HEK293 (cell line): ENCODE results near the gene SNTG2.

Experiments
- KLF16 ChIP-seq: fragments of 450-650 bp; formaldehyde crosslinking; IDR thresholded peaks from 2 replicates; pipeline ENCODE4 v1.5.1; 2017; ENCODE audit warnings: missing biosample characterization, missing genetic modification characterization
- MZF1 ChIP-seq: fragments of 450-650 bp; formaldehyde crosslinking; IDR thresholded peaks from 2 replicates; pipeline ENCODE4 v1.5.1; 2017; ENCODE audit warnings: missing biosample characterization, missing genetic modification characterization, borderline replicate concordance
- ZIC2 ChIP-seq: fragments of 450-650 bp; formaldehyde crosslinking; IDR thresholded peaks from 2 replicates; pipeline ENCODE4 v1.5.1; 2016; ENCODE audit warnings: missing biosample characterization, missing genetic modification characterization
- ZNF791 ChIP-seq: fragments of 450-650 bp; formaldehyde crosslinking; IDR thresholded peaks from 2 replicates; pipeline ENCODE4 v1.5.1; 2016; ENCODE audit warnings: missing biosample characterization, missing genetic modification characterization
- TF ChIP-seq, protein P1 (sequence below): fragments of 450-650 bp; IDR thresholded peaks from 2 replicates; pipeline ENCODE4 v1.5.1; 2018; ENCODE audit warnings: missing biosample characterization, mild to moderate bottlenecking, missing genetic modification characterization

DNA sequence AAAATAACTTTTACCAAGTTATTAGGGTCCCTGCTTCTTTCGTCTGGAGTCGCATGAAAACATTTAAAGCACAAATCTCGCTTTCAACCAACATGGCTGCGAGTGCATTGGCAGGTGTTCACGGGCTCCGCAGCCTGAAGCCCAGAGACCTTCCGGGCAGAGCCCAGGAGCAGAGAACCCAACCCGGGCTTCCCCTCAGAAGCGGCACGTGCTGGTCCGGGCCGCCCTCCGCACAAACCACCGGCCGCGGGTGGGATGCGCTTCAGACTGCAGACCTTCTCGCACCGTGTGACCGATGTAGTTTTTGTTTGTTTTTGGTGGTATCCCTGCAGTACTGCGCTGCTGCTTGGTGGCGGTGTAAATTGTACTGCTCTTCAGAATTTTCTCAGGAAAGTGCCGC, 357.0 kb downstream of the SNTG2 start:
- TF ChIP-seq MZF1 (tag by site-specific recombination) (no peak), ZIC2 (tag by site-specific recombination) (no peak), KLF16 (no peak), ZNF791 (tag by site-specific recombination) (no peak)
- TF ChIP-seq, protein P1, sequence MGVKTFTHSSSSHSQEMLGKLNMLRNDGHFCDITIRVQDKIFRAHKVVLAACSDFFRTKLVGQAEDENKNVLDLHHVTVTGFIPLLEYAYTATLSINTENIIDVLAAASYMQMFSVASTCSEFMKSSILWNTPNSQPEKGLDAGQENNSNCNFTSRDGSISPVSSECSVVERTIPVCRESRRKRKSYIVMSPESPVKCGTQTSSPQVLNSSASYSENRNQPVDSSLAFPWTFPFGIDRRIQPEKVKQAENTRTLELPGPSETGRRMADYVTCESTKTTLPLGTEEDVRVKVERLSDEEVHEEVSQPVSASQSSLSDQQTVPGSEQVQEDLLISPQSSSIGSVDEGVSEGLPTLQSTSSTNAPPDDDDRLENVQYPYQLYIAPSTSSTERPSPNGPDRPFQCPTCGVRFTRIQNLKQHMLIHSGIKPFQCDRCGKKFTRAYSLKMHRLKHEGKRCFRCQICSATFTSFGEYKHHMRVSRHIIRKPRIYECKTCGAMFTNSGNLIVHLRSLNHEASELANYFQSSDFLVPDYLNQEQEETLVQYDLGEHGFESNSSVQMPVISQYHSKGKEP (tag by site-specific recombination), result no peak
